Endodermal cell (in vitro differentiated cells): ENCODE data around the gene ARVCF. TPM values are rescaled to one million over a fixed set of nuclear protein-coding genes. Genes with fewer than 3 reads are reported as not detected.

Experiments
- DNase-seq: peaks from one replicate; pipeline ENCODE4 v3.0.0-alpha.2; 2017
- H3K27ac ChIP-seq: 2 replicates; pipeline ENCODE4 v1.5.1; 2013; ENCODE audit warnings: mild to moderate bottlenecking, low read depth, low read length, moderate library complexity
- H3K27me3 ChIP-seq: 2 replicates; pipeline ENCODE4 v1.6.1; 2013; ENCODE audit warnings: mild to moderate bottlenecking, low read length, moderate library complexity; ENCODE audit not compliant: insufficient read depth, control insufficient read depth, poor library complexity, severe bottlenecking
- H3K36me3 ChIP-seq: 2 replicates; pipeline ENCODE4 v1.7.0; 2013; ENCODE audit warnings: mild to moderate bottlenecking, low read length, moderate library complexity; ENCODE audit not compliant: control insufficient read depth, insufficient read depth
- H3K4me1 ChIP-seq: one replicate; pipeline ENCODE4 v1.7.0; 2013; ENCODE audit warnings: low read length; ENCODE audit not compliant: control insufficient read depth, insufficient read depth
- H3K4me3 ChIP-seq: 2 replicates; pipeline ENCODE4 v1.5.1; 2013; ENCODE audit warnings: mild to moderate bottlenecking, low read length, moderate library complexity
- H3K9ac ChIP-seq: 2 replicates; pipeline ENCODE4 v1.6.1; 2013; ENCODE audit warnings: mild to moderate bottlenecking, low read length, moderate library complexity; ENCODE audit not compliant: poor library complexity, severe bottlenecking; ENCODE audit errors: extremely low read depth
- H3K9me3 ChIP-seq: 2 replicates; pipeline ENCODE4 v1.6.1; 2013; ENCODE audit warnings: mild to moderate bottlenecking, low read length, moderate library complexity; ENCODE audit not compliant: control insufficient read depth
- H3K27ac Mint-ChIP-seq: 2 replicates; pipeline ENCODE4 v1.8.0; 2020; ENCODE audit warnings: mixed read lengths
- H3K27me3 Mint-ChIP-seq: 2 replicates; pipeline ENCODE4 v1.8.0; 2021; ENCODE audit warnings: mild to moderate bottlenecking, mixed read lengths; ENCODE audit not compliant: insufficient read depth
- H3K36me3 Mint-ChIP-seq: 2 replicates; pipeline ENCODE4 v1.8.0; 2020; ENCODE audit warnings: low read depth, mixed read lengths
- H3K4me1 Mint-ChIP-seq: 2 replicates; pipeline ENCODE4 v1.8.0; 2020; ENCODE audit warnings: mixed read lengths
- H3K4me3 Mint-ChIP-seq: 2 replicates; pipeline ENCODE4 v1.8.0; 2020; ENCODE audit warnings: mild to moderate bottlenecking, moderate library complexity, mixed read lengths
- H3K9me3 Mint-ChIP-seq: 2 replicates; pipeline ENCODE4 v1.8.0; 2020; ENCODE audit warnings: mild to moderate bottlenecking, mixed read lengths
- CTCF ChIP-seq: fragments of 200-600 bp; sonication (generic); conservative IDR thresholded peaks from 2 replicates; pipeline ENCODE4 v1.5.0; 2021; ENCODE audit warnings: antibody characterized with exemption, mild to moderate bottlenecking
- WGBS, 2 experiments: methylation state at CpG; one replicate each; pipeline versions ENCODE4 v1.1.5 to v1.1.7; 2013; ENCODE audit warnings: missing lambda C conversion rate in 2 of 2, mixed read lengths in 1 of 2; ENCODE audit not compliant: insufficient coverage in 1 of 2, insufficient read length in 1 of 2; 5-methylcytosine and 5-hydroxymethylcytosine counted together
- total RNA-seq, 2 donors: library from RNA; stranded (reverse); fragmentation: NEBNext Ultra II Directional in 1 of 2; extraction: Animal tissue kit (Norgen Biotek cat#: 25700) in 1 of 2; gene quantifications; 2 replicates in 1 of 2; 3 replicates in 1 of 2; pipeline ENCODE4 v1.2.1, GENCODE V29; 2021

Gene ARVCF
- total RNA-seq, 2 donors from 2014 or later = 48.3 to 61.3 TPM

GRCh38 chr22:19992921-19993355 lies 23.7 kb downstream of the ARVCF start:
- no peak overlapping the region for H3K9ac ChIP-seq
- TF ChIP-seq CTCF = no peak
- H3K9me3 ChIP-seq = no peaks in the 10 kb centered on the region
- Mint-ChIP-seq H3K4me1 (no peaks in the 10 kb centered on the region), H3K27me3 (peaks cover 1% of the 10 kb centered on the region), H3K27ac (no peak overlapping the region), H3K36me3 (no peaks in the 10 kb centered on the region), H3K9me3 (no peaks in the 10 kb centered on the region), H3K4me3 (no peak overlapping the region)
- H3K4me3 ChIP-seq = no peak overlapping the region
- no peak for DNase-seq
- H3K27me3 ChIP-seq = no peaks in the 10 kb centered on the region
- no peak overlapping the region for H3K27ac ChIP-seq
- 80 to 91% methylated on average over 1 to 6 of the region's 6 CpGs for WGBS, 2 experiments
- no peaks in the 10 kb centered on the region for H3K4me1 ChIP-seq
- no peaks in the 10 kb centered on the region for H3K36me3 ChIP-seq

DNA sequence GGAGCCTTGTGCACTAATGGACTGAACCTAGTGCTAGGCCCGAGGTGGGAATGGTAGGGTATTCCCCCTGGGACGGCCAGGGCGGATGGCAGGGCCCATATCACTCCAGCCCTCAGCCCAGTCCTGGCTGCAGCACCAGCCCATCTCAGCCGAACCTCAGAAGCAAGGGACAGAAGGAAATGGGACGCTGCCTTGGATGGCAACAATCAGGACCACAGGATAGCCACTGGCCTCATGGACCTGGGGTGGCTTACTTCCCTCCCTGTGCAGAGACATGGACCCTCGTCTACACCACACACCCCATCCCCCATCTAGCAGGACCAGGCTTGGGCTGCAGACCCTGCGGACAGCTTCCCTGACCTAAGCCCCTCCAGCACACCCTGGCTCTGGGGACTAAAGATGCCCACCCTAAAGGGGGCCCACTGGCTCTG lies 24.1 kb downstream of the ARVCF start:
- Histone ChIP-seq H3K4me1 (no peaks in the 10 kb centered on the region), H3K27me3 (no peaks in the 10 kb centered on the region), H3K4me3 (no peak overlapping the region), H3K9ac (no peak overlapping the region), H3K27ac (no peak overlapping the region), H3K9me3 (no peaks in the 10 kb centered on the region), H3K36me3 (no peaks in the 10 kb centered on the region)
- no peaks in the 10 kb centered on the region for H3K9me3 Mint-ChIP-seq
- 91 to 100% methylated on average over 3 to 7 of the region's 7 CpGs for WGBS, 2 experiments
- H3K27ac Mint-ChIP-seq = no peak overlapping the region
- H3K36me3 Mint-ChIP-seq = no peaks in the 10 kb centered on the region
- H3K4me1 Mint-ChIP-seq = no peaks in the 10 kb centered on the region
- peaks cover 1% of the 10 kb centered on the region for H3K27me3 Mint-ChIP-seq
- H3K4me3 Mint-ChIP-seq = no peak overlapping the region
- no peak for DNase-seq
- TF ChIP-seq CTCF = no peak

GRCh38 chr22:19991645-19992451 lies 24.8 kb downstream of the ARVCF start:
- WGBS, 2 experiments = 91 to 100% methylated on average over 15 to 23 of the region's 23 CpGs
- H3K9ac ChIP-seq = no peak overlapping the region
- Mint-ChIP-seq H3K27ac (no peak overlapping the region), H3K36me3 (no peaks in the 10 kb centered on the region), H3K4me3 (no peak overlapping the region), H3K27me3 (peaks cover 1% of the 10 kb centered on the region), H3K4me1 (no peaks in the 10 kb centered on the region), H3K9me3 (no peaks in the 10 kb centered on the region)
- no peaks in the 10 kb centered on the region for H3K9me3 ChIP-seq
- H3K4me3 ChIP-seq = no peak overlapping the region
- H3K27me3 ChIP-seq = no peaks in the 10 kb centered on the region
- no peak for DNase-seq
- no peaks in the 10 kb centered on the region for H3K36me3 ChIP-seq
- H3K27ac ChIP-seq = no peak overlapping the region
- H3K4me1 ChIP-seq = no peaks in the 10 kb centered on the region
- TF ChIP-seq CTCF = no peak
